Astrocyte (in vitro differentiated cells and primary cell): ENCODE measurements around the gene SPHK2. TPM values are rescaled to one million over a fixed set of nuclear protein-coding genes. Genes with fewer than 3 reads are reported as not detected.

Experiments used
- DNase-seq: peaks from one replicate; pipeline ENCODE4 v3.0.0-alpha.2; 2010; ENCODE audit warnings: low read depth
- FAIRE-seq: peaks from 2 replicates; lab custom pipeline; 2011; peaks lifted over from hg19 to GRCh38; lab: Jason Lieb, UNC
- H2AFZ ChIP-seq: 2 replicates; pipeline ENCODE4 v1.6.0; 2012; ENCODE audit warnings: low read depth, low read length, inconsistent platforms
- H3K27ac ChIP-seq: 2 replicates; pipeline ENCODE4 v1.5.1; 2011; ENCODE audit warnings: low read depth, low read length, inconsistent platforms
- H3K27me3 ChIP-seq: 2 replicates; pipeline ENCODE4 v1.6.0; 2011; ENCODE audit warnings: low read length, inconsistent platforms; ENCODE audit not compliant: insufficient read depth
- H3K36me3 ChIP-seq: 2 replicates; pipeline ENCODE4 v1.5.1; 2011; ENCODE audit warnings: low read length, inconsistent platforms; ENCODE audit not compliant: insufficient read depth
- H3K4me1 ChIP-seq: 2 replicates; pipeline ENCODE4 v1.5.1; 2011; ENCODE audit warnings: low read length, inconsistent platforms; ENCODE audit not compliant: insufficient read depth
- H3K4me2 ChIP-seq: 2 replicates; pipeline ENCODE4 v1.6.0; 2012; ENCODE audit warnings: low read length, inconsistent platforms
- H3K4me3 ChIP-seq: 2 replicates; pipeline ENCODE4 v1.5.1; 2011; ENCODE audit warnings: low read depth, mild to moderate bottlenecking, low read length, inconsistent platforms; ENCODE audit not compliant: insufficient read depth
- H3K79me2 ChIP-seq: 2 replicates; pipeline ENCODE4 v1.6.0; 2012; ENCODE audit warnings: mild to moderate bottlenecking, low read length, inconsistent platforms; ENCODE audit not compliant: insufficient read depth
- H3K9ac ChIP-seq: 2 replicates; pipeline ENCODE4 v1.6.0; 2012; ENCODE audit warnings: mild to moderate bottlenecking, low read length, inconsistent platforms
- H3K9me3 ChIP-seq: 2 replicates; pipeline ENCODE4 v1.5.1; 2012; ENCODE audit warnings: low read depth, mild to moderate bottlenecking, low read length, inconsistent platforms; ENCODE audit not compliant: insufficient read depth
- H4K20me1 ChIP-seq: 2 replicates; pipeline ENCODE4 v1.6.0; 2012; ENCODE audit warnings: low read length, inconsistent platforms; ENCODE audit not compliant: insufficient read depth
- H3K27ac Mint-ChIP-seq: one replicate; pipeline ENCODE4 v1.8.0; 2021; ENCODE audit warnings: mild to moderate bottlenecking, mixed read lengths; ENCODE audit not compliant: unreplicated experiment
- H3K27me3 Mint-ChIP-seq: one replicate; pipeline ENCODE4 v1.8.0; 2021; ENCODE audit warnings: low read depth, mixed read lengths; ENCODE audit not compliant: unreplicated experiment
- H3K36me3 Mint-ChIP-seq: one replicate; pipeline ENCODE4 v1.8.0; 2021; ENCODE audit warnings: low read depth, mixed read lengths; ENCODE audit not compliant: unreplicated experiment
- H3K4me1 Mint-ChIP-seq: one replicate; pipeline ENCODE4 v1.8.0; 2021; ENCODE audit warnings: low read depth, mixed read lengths; ENCODE audit not compliant: unreplicated experiment
- H3K4me3 Mint-ChIP-seq: one replicate; pipeline ENCODE4 v1.8.0; 2021; ENCODE audit warnings: mild to moderate bottlenecking, moderate library complexity, mixed read lengths; ENCODE audit not compliant: unreplicated experiment
- H3K9me3 Mint-ChIP-seq: one replicate; pipeline ENCODE4 v1.8.0; 2021; ENCODE audit warnings: mild to moderate bottlenecking, mixed read lengths; ENCODE audit not compliant: unreplicated experiment
- EZH2 ChIP-seq: IDR thresholded peaks from 2 replicates; pipeline ENCODE4 v1.6.1; 2012; ENCODE audit warnings: mild to moderate bottlenecking, low read length, inconsistent platforms; ENCODE audit not compliant: insufficient read depth
- total RNA-seq: library from RNA; stranded (reverse); gene quantifications from 2 replicates; pipeline ENCODE4 v1.2.1, GENCODE V29; 2021
- TF ChIP-seq, protein P1 (sequence below): IDR thresholded peaks from 2 replicates; pipeline ENCODE4 v1.5.1; 2011; ENCODE audit warnings: low read depth, mild to moderate bottlenecking, inconsistent platforms, low read length, moderate library complexity; ENCODE audit not compliant: insufficient read depth

The SPHK2 gene
- total RNA-seq, 1 donor from 2014 or later: 29.4 TPM

GRCh38 chr19:48669903-48670668 is 50.8 kb downstream of the SPHK2 start:
- peaks cover 21% of the 10 kb centered on the region for H3K27me3 Mint-ChIP-seq
- no peaks in the 10 kb centered on the region for H3K9me3 Mint-ChIP-seq
- H3K4me1 ChIP-seq: no peaks in the 10 kb centered on the region
- no peaks in the 10 kb centered on the region for H4K20me1 ChIP-seq
- TF ChIP-seq EZH2: no peak
- TF ChIP-seq, protein P1, sequence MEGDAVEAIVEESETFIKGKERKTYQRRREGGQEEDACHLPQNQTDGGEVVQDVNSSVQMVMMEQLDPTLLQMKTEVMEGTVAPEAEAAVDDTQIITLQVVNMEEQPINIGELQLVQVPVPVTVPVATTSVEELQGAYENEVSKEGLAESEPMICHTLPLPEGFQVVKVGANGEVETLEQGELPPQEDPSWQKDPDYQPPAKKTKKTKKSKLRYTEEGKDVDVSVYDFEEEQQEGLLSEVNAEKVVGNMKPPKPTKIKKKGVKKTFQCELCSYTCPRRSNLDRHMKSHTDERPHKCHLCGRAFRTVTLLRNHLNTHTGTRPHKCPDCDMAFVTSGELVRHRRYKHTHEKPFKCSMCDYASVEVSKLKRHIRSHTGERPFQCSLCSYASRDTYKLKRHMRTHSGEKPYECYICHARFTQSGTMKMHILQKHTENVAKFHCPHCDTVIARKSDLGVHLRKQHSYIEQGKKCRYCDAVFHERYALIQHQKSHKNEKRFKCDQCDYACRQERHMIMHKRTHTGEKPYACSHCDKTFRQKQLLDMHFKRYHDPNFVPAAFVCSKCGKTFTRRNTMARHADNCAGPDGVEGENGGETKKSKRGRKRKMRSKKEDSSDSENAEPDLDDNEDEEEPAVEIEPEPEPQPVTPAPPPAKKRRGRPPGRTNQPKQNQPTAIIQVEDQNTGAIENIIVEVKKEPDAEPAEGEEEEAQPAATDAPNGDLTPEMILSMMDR: no peak
- no peaks in the 10 kb centered on the region for H3K36me3 Mint-ChIP-seq
- H3K9me3 ChIP-seq: peaks cover 3% of the 10 kb centered on the region
- H3K79me2 ChIP-seq: no peaks in the 10 kb centered on the region
- no peaks in the 10 kb centered on the region for H3K4me1 Mint-ChIP-seq
- no peak overlapping the region for H2AFZ ChIP-seq
- no peak overlapping the region for H3K27ac ChIP-seq
- H3K27ac Mint-ChIP-seq: no peak overlapping the region
- no peaks in the 10 kb centered on the region for H3K27me3 ChIP-seq
- no peak overlapping the region for H3K9ac ChIP-seq
- no peak overlapping the region for H3K4me3 Mint-ChIP-seq
- H3K4me2 ChIP-seq: no peak overlapping the region
- no peak overlapping the region for H3K4me3 ChIP-seq
- no peaks in the 10 kb centered on the region for H3K36me3 ChIP-seq
- DNase-seq (no peak), FAIRE-seq (no peak)

DNA sequence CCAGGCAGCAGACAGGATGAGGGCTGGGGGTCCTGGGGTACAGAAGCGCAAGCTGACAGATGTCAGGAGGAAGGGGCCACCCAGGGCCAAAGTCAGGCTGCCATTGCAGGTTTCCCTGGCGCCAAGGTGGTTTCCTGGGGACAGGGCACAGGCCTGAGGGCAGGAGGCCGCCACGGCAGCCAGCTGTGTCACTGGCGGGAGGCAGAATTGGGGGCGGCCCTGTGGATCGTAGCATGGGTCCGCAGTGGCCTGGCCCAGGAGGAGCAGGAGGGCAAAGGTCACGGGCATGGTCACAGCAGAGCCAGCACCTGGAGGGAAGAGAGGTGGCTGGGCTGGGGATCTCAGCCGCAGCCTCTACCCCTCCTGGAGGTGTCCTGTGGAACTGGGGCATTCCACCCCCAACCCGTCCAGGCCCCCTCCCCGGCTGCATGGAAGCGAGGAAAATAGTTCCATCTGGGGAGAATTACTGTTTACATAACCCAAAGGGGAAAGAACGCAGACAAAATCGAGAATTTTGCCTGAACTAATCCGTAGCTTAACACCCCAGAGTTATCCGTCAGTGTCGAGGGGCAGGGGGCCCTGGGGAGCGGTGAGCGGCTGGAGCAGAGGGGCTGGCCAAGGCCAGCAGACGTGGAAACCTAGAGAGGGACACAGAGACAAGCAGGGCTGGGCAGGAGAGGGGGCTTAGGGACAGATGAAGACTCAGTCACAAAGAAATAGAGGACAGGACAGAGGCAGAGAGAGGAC is 51.6 kb downstream of the SPHK2 start:
- no peak for TF ChIP-seq EZH2
- TF ChIP-seq, protein P1: no peak
- Histone ChIP-seq H4K20me1 (no peaks in the 10 kb centered on the region), H3K27ac (no peak overlapping the region), H3K27me3 (no peaks in the 10 kb centered on the region), H3K9ac (no peak overlapping the region), H3K4me2 (no peak overlapping the region), H3K4me3 (no peak overlapping the region), H2AFZ (no peak overlapping the region), H3K4me1 (no peaks in the 10 kb centered on the region), H3K36me3 (no peaks in the 10 kb centered on the region), H3K9me3 (peaks cover 3% of the 10 kb centered on the region), H3K79me2 (no peaks in the 10 kb centered on the region)
- Mint-ChIP-seq H3K27me3 (peaks cover 26% of the 10 kb centered on the region), H3K4me3 (no peak overlapping the region), H3K36me3 (no peaks in the 10 kb centered on the region), H3K9me3 (no peaks in the 10 kb centered on the region), H3K4me1 (no peaks in the 10 kb centered on the region), H3K27ac (no peak overlapping the region)
- DNase-seq (no peak), FAIRE-seq (no peak)
